ENCODE results near the gene TNF. TPM values are rescaled to one million over a fixed set of nuclear protein-coding genes. Genes with fewer than 3 reads are reported as not detected.

TNF gene
- not detected for total RNA-seq

DNA sequence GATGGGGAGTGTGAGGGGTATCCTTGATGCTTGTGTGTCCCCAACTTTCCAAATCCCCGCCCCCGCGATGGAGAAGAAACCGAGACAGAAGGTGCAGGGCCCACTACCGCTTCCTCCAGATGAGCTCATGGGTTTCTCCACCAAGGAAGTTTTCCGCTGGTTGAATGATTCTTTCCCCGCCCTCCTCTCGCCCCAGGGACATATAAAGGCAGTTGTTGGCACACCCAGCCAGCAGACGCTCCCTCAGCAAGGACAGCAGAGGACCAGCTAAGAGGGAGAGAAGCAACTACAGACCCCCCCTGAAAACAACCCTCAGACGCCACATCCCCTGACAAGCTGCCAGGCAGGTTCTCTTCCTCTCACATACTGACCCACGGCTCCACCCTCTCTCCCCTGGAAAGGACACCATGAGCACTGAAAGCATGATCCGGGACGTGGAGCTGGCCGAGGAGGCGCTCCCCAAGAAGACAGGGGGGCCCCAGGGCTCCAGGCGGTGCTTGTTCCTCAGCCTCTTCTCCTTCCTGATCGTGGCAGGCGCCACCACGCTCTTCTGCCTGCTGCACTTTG lies at the start of gene TNF:
TSS of gene TNF (plus strand) at position 231 of the 567 bp plus-strand sequence. CDS start at position 408, 177 bp downstream.
- TF ChIP-seq POLR2AphosphoS5 (IDR thresholded peaks at IDR 0.05; ENCODE audit: insufficient read depth in 1 of 2, low read depth in 1 of 2) (peak in 1 of 2 donors; percentile 56), POLR2A (IDR thresholded peaks at IDR 0.05) (peak in 1 of 2 donors; percentile 16)
- TF ChIP-seq, protein P1, sequence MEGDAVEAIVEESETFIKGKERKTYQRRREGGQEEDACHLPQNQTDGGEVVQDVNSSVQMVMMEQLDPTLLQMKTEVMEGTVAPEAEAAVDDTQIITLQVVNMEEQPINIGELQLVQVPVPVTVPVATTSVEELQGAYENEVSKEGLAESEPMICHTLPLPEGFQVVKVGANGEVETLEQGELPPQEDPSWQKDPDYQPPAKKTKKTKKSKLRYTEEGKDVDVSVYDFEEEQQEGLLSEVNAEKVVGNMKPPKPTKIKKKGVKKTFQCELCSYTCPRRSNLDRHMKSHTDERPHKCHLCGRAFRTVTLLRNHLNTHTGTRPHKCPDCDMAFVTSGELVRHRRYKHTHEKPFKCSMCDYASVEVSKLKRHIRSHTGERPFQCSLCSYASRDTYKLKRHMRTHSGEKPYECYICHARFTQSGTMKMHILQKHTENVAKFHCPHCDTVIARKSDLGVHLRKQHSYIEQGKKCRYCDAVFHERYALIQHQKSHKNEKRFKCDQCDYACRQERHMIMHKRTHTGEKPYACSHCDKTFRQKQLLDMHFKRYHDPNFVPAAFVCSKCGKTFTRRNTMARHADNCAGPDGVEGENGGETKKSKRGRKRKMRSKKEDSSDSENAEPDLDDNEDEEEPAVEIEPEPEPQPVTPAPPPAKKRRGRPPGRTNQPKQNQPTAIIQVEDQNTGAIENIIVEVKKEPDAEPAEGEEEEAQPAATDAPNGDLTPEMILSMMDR (IDR thresholded peaks at IDR 0.05) = no peak
- no peaks in the 10 kb centered on the region for H3K27me3 ChIP-seq
- H3K4me3 ChIP-seq = peak within 1 kb of the TSS; percentile 28 to 33
- H3K36me3 ChIP-seq = no peaks in the 10 kb centered on the region
- DNase-seq (ENCODE audit: extremely low spot score in 2 of 2) = no peak
- H3K4me1 ChIP-seq = peaks cover 2% of the 10 kb centered on the region
- no peaks in the 10 kb centered on the region for H3K9me3 ChIP-seq
- intact Hi-C loops (cut with DNase I) = no loop called here
- H3K27ac ChIP-seq = peak within 1 kb of the TSS; percentile 9

DNA sequence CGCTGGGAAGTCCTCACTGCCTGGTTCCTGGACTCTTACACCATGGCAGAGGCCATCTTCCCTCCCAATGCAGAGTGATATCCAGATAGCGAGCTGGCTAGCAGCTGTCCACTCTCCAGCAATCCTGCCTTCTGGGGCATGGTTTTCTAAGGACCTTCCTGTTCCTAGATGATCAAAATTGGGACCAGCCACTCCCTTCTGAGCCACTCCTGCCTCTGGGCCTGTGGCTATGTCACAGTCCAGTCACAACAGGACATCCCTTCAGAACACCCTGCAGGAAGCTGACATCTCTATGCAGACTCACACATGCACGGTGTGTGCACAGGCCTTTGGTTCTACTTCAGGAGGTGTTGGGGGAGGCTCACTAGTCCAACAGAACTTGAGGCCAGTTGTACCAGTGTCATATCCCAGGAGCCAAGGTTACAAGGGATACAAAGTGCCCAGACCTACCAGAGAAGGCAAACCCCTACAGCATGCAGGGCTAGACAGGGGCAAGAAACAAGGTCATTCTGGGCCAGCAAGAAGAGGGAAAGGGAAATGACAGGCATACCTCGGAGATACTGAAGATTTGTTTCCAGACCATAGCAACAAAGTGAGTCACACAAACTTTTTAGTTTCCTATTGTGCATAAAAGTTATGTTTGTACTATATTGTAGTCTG lies 49.3 kb upstream of the TNF start:
- intact Hi-C loops (cut with DNase I) = no loop called here
- H3K36me3 ChIP-seq = peaks cover 0 to 14% of the 10 kb centered on the region in 2 donors
- TF ChIP-seq, protein P1 (IDR thresholded peaks at IDR 0.05) = no peak
- TF ChIP-seq POLR2AphosphoS5 (IDR thresholded peaks at IDR 0.05; ENCODE audit: insufficient read depth in 1 of 2, low read depth in 1 of 2) (no peak), POLR2A (IDR thresholded peaks at IDR 0.05) (no peak)
- no peak overlapping the region for H3K4me3 ChIP-seq
- H3K27me3 ChIP-seq = no peaks in the 10 kb centered on the region
- DNase-seq (ENCODE audit: extremely low spot score in 2 of 2) = no peak
- no peaks in the 10 kb centered on the region for H3K4me1 ChIP-seq
- no peaks in the 10 kb centered on the region for H3K9me3 ChIP-seq
- no peak overlapping the region for H3K27ac ChIP-seq

DNA sequence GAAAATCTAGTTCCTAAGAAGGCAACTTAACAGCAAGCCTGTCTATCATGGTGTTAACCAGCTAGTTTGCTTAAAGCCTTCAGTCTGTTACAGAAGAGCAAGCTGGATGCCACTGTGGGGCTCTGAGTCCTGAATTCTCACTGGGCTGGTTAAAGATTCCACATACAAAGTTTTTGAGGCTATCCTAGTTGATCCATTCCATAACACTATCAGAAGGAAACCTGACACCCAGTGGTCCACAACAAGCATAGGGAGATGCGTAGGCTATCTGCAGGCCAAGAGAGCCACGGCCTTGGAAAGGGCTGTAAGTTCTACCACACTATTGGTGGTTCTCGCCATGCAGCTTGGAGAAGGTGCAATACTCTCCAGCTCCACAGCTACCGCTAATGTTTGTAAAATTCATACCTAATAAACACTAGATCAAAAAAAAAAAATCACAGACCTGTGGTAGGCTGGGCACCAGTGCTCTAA lies 47.0 kb upstream of the TNF start:
- H3K27me3 ChIP-seq = no peaks in the 10 kb centered on the region
- no peak for TF ChIP-seq POLR2A (IDR thresholded peaks at IDR 0.05)
- TF ChIP-seq, protein P1 (IDR thresholded peaks at IDR 0.05) = no peak
- TF ChIP-seq POLR2AphosphoS5 (IDR thresholded peaks at IDR 0.05; ENCODE audit: insufficient read depth in 1 of 2, low read depth in 1 of 2) = no peak
- H3K27ac ChIP-seq = no peak overlapping the region
- no peaks in the 10 kb centered on the region for H3K9me3 ChIP-seq
- peaks cover 0 to 37% of the 10 kb centered on the region in 2 donors for H3K36me3 ChIP-seq
- no peak overlapping the region for H3K4me3 ChIP-seq
- no peaks in the 10 kb centered on the region for H3K4me1 ChIP-seq
- no peak for DNase-seq (ENCODE audit: extremely low spot score in 2 of 2)
- intact Hi-C loops (cut with DNase I) = no loop called here

DNA sequence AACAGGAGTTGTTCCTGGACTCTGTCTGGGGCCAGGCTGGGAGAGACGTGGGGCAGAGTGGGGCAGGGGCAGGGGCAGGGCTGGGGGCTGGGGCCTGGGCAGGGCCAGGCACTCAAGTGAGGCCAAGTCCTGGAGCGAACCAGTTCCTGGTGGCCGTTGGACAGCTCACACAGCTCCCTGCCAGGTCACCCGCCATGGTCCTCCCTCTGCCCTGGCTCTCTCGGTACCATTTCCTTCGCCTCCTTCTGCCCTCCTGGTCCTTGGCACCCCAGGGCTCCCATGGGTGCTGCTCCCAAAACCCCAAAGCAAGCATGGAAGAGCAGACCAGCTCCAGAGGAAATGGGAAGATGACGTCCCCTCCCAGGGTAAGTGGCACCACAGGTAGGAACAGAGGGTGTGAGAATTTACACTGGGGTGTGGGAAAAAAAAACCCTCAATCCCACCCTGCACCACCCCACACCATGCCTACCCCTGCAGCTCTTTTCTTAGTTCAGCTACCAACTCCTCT lies 46.5 kb upstream of the TNF start, which contains the start of gene MCCD1:
TSS of gene MCCD1 (plus strand) at position 142 of the 508 bp plus-strand sequence. CDS start at position 195, 53 bp downstream.
- no peaks in the 10 kb centered on the region for H3K4me1 ChIP-seq
- no peak for DNase-seq (ENCODE audit: extremely low spot score in 2 of 2)
- H3K9me3 ChIP-seq = no peaks in the 10 kb centered on the region
- intact Hi-C loops (cut with DNase I) = no loop called here
- peaks cover 0 to 42% of the 10 kb centered on the region in 2 donors for H3K36me3 ChIP-seq
- no peak within 1 kb of the TSS for H3K27ac ChIP-seq
- no peaks in the 10 kb centered on the region for H3K27me3 ChIP-seq
- H3K4me3 ChIP-seq = no peak within 1 kb of the TSS
- TF ChIP-seq, protein P1 (IDR thresholded peaks at IDR 0.05) = no peak
- TF ChIP-seq POLR2AphosphoS5 (IDR thresholded peaks at IDR 0.05; ENCODE audit: insufficient read depth in 1 of 2, low read depth in 1 of 2) = no peak
- no peak for TF ChIP-seq POLR2A (IDR thresholded peaks at IDR 0.05)
